ENCODE results near the gene ZBTB42. TPM values are rescaled to one million over a fixed set of nuclear protein-coding genes. Genes with fewer than 3 reads are reported as not detected.
"Not testable (repeated sequence)": the region's sequence is repeated elsewhere in the genome, so short reads cannot be mapped to it uniquely, and the experiment has no call there.

The ZBTB42 gene
- total and polyA plus RNA-seq, 5 experiments from 2014 or later: 1.0 to 9.6 (median 1.8) TPM

GRCh38 chr14:104826189-104826860 is 25.4 kb downstream of the ZBTB42 start:
- POLR2A ChIA-PET: interaction anchor here (0.7 to 2.6 kb wide), 11 partner anchors 25 to 475 kb away, joined by 3 to 21 read pairs (median 5); partner anchors contain the start of genes ADSS1, SIVA1 and ZBTB42
- peak overlapping the region in 2 of 10 donors; percentile 37 to 94 for H3K27ac Mint-ChIP-seq
- peaks cover 0 to 8% (median 0%) of the 10 kb centered on the region in 5 donors for H3K27me3 Mint-ChIP-seq
- H3K4me3 Mint-ChIP-seq: peak overlapping the region; percentile 78 to 95 (median 87)
- peaks cover 10 to 24% (median 22%) of the 10 kb centered on the region in 4 donors for H3K4me1 Mint-ChIP-seq
- ATAC-seq (peak; percentile 87 to 89), DNase-seq (peak; percentile 85 to 100 (median 95))
- H3K36me3 Mint-ChIP-seq: no peaks in the 10 kb centered on the region
- H3K9me3 Mint-ChIP-seq: peaks cover 0 to 14% (median 0%) of the 10 kb centered on the region in 9 donors

- ATAC-seq (no peak), DNase-seq (peak in 1 of 10 donors; percentile 34)
- Mint-ChIP-seq H3K27me3 (peaks cover 0 to 8% (median 0%) of the 10 kb centered on the region in 5 donors), H3K27ac (peak overlapping the region in 7 of 10 donors; percentile 16 to 79 (median 47)), H3K9me3 (peaks cover 0 to 14% (median 0%) of the 10 kb centered on the region in 9 donors), H3K36me3 (no peaks in the 10 kb centered on the region), H3K4me3 (peak overlapping the region; percentile 76 to 93 (median 83)), H3K4me1 (peaks cover 10 to 24% (median 22%) of the 10 kb centered on the region in 4 donors)
- POLR2A ChIA-PET: interaction anchor here (0.9 to 2.6 kb wide), 7 partner anchors 26 to 74 kb away, joined by 3 to 21 read pairs (median 9); partner anchors contain the start of genes SIVA1 and ZBTB42
Measured at GRCh38 chr14:104826861-104827176, 25.9 kb downstream of the ZBTB42 start.

GRCh38 chr14:104827177-104828055 is 26.5 kb downstream of the ZBTB42 start:
- Mint-ChIP-seq H3K4me3 (peak overlapping the region; percentile 76 to 93 (median 83)), H3K27me3 (peaks cover 0 to 8% (median 0%) of the 10 kb centered on the region in 5 donors), H3K4me1 (peaks cover 10 to 24% (median 22%) of the 10 kb centered on the region in 4 donors), H3K36me3 (no peaks in the 10 kb centered on the region), H3K9me3 (peaks cover 0 to 14% (median 0%) of the 10 kb centered on the region in 9 donors), H3K27ac (peak overlapping the region in 7 of 10 donors; percentile 16 to 79 (median 53))
- POLR2A ChIA-PET: interaction anchor here (0.9 to 2.6 kb wide), 6 partner anchors 26 to 74 kb away, joined by 3 to 21 read pairs (median 9); partner anchors contain the start of genes SIVA1 and ZBTB42
- DNase-seq: peak; percentile 31 to 76 (median 52)
- peak; percentile 69 to 73 for ATAC-seq

- H3K9me3 Mint-ChIP-seq: no peaks in the 10 kb centered on the region
Measured at GRCh38 chr14:104830781-104831180, 29.9 kb downstream of the ZBTB42 start.

GRCh38 chr14:104836171-104836935 is 35.5 kb downstream of the ZBTB42 start:
- POLR2A ChIA-PET, H3K4me3 Mint-ChIP-seq, H3K4me1 Mint-ChIP-seq, H3K9me3 Mint-ChIP-seq, H3K27ac Mint-ChIP-seq, ATAC-seq, DNase-seq, H3K36me3 Mint-ChIP-seq: not testable (repeated sequence)
- H3K27me3 Mint-ChIP-seq: peaks cover 0 to 11% (median 4%) of the 10 kb centered on the region in 5 donors

More at GRCh38 chr14:104830781-104831180, 29.9 kb downstream of the ZBTB42 start:
- ATAC-seq (no peak), DNase-seq (no peak)
- H3K27ac Mint-ChIP-seq: no peak overlapping the region
- peaks cover 0 to 15% (median 11%) of the 10 kb centered on the region in 4 donors for H3K4me1 Mint-ChIP-seq
- no peak overlapping the region for H3K4me3 Mint-ChIP-seq
- no peaks in the 10 kb centered on the region for H3K27me3 Mint-ChIP-seq
- H3K36me3 Mint-ChIP-seq: no peaks in the 10 kb centered on the region
- POLR2A ChIA-PET: no interaction called here

- Mint-ChIP-seq H3K4me3 (no peak overlapping the region), H3K27me3 (peaks cover 12 to 58% (median 39%) of the 10 kb centered on the region in 5 donors)
- POLR2A ChIA-PET: interaction anchor here (1.2 kb wide), 1 partner anchor 89 kb away, joined by 5 read pairs; the partner anchor contains the start of gene SIVA1
Measured at GRCh38 chr14:104841730-104842129, 40.8 kb downstream of the ZBTB42 start.

GRCh38 chr14:104843006-104843405 is 42.1 kb downstream of the ZBTB42 start:
- ATAC-seq (no peak), DNase-seq (no peak)
- POLR2A ChIA-PET: interaction anchor here (1.2 kb wide), 1 partner anchor 90 kb away, joined by 5 read pairs; the partner anchor contains the start of gene SIVA1
- Mint-ChIP-seq H3K9me3 (no peaks in the 10 kb centered on the region), H3K4me3 (no peak overlapping the region), H3K4me1 (peaks cover 5 to 8% (median 5%) of the 10 kb centered on the region in 4 donors), H3K36me3 (peaks cover 0 to 5% (median 3%) of the 10 kb centered on the region in 3 donors), H3K27ac (no peak overlapping the region), H3K27me3 (peaks cover 13 to 67% (median 40%) of the 10 kb centered on the region in 5 donors)

More at GRCh38 chr14:104841730-104842129, 40.8 kb downstream of the ZBTB42 start:
- H3K9me3 Mint-ChIP-seq: no peaks in the 10 kb centered on the region
- ATAC-seq: no peak
- peaks cover 5 to 8% (median 5%) of the 10 kb centered on the region in 4 donors for H3K4me1 Mint-ChIP-seq
- no peak overlapping the region for H3K27ac Mint-ChIP-seq
- DNase-seq: no peak
- H3K36me3 Mint-ChIP-seq: peaks cover 0 to 5% (median 3%) of the 10 kb centered on the region in 3 donors

- H3K27me3 Mint-ChIP-seq: peaks cover 13 to 73% (median 41%) of the 10 kb centered on the region in 5 donors
- ATAC-seq: peak in 1 of 2 donors; percentile 14
Measured at GRCh38 chr14:104843442-104844305, 42.8 kb downstream of the ZBTB42 start.

GRCh38 chr14:104844306-104845032 is 43.6 kb downstream of the ZBTB42 start:
- peaks cover 0 to 5% (median 3%) of the 10 kb centered on the region in 3 donors for H3K36me3 Mint-ChIP-seq
- DNase-seq (no peak), ATAC-seq (no peak)
- H3K4me3 Mint-ChIP-seq: peak overlapping the region in 6 of 10 donors; percentile 8 to 80 (median 56)
- peaks cover 13 to 73% (median 41%) of the 10 kb centered on the region in 5 donors for H3K27me3 Mint-ChIP-seq
- H3K27ac Mint-ChIP-seq: peak overlapping the region in 1 of 10 donors; percentile 12
- POLR2A ChIA-PET: interaction anchor here (0.5 to 1.1 kb wide), 2 partner anchors 7 to 12 kb away, joined by 3 to 4 read pairs; no protein-coding TSS in a partner anchor
- no peaks in the 10 kb centered on the region for H3K9me3 Mint-ChIP-seq
- peaks cover 5 to 8% (median 5%) of the 10 kb centered on the region in 4 donors for H3K4me1 Mint-ChIP-seq

More at GRCh38 chr14:104843442-104844305, 42.8 kb downstream of the ZBTB42 start:
- no peaks in the 10 kb centered on the region for H3K9me3 Mint-ChIP-seq
- no peak for DNase-seq
- H3K4me1 Mint-ChIP-seq: peaks cover 5 to 8% (median 5%) of the 10 kb centered on the region in 4 donors
- peak overlapping the region in 5 of 10 donors; percentile 11 to 80 (median 58) for H3K4me3 Mint-ChIP-seq
- H3K27ac Mint-ChIP-seq: peak overlapping the region in 1 of 10 donors; percentile 12
- POLR2A ChIA-PET: interaction anchor here (1.1 kb wide), 1 partner anchor 11 kb away, joined by 3 read pairs; no protein-coding TSS in a partner anchor
- peaks cover 0 to 5% (median 3%) of the 10 kb centered on the region in 3 donors for H3K36me3 Mint-ChIP-seq

- H3K36me3 Mint-ChIP-seq: peaks cover 0 to 5% (median 3%) of the 10 kb centered on the region in 3 donors
- H3K9me3 Mint-ChIP-seq: no peaks in the 10 kb centered on the region
- H3K4me1 Mint-ChIP-seq: peaks cover 5 to 8% (median 5%) of the 10 kb centered on the region in 4 donors
- ATAC-seq: no peak
- H3K27me3 Mint-ChIP-seq: peaks cover 13 to 73% (median 40%) of the 10 kb centered on the region in 5 donors
- POLR2A ChIA-PET: interaction anchor here (0.5 kb wide), 1 partner anchor 8 kb away, joined by 4 read pairs; no protein-coding TSS in a partner anchor
- H3K27ac Mint-ChIP-seq: peak overlapping the region in 1 of 10 donors; percentile 40
- no peak for DNase-seq
- no peak overlapping the region for H3K4me3 Mint-ChIP-seq
Measured at GRCh38 chr14:104845033-104845666, 44.2 kb downstream of the ZBTB42 start.
